H1 (cell line): ENCODE measurements around the gene TAC4. TPM values are rescaled to one million over a fixed set of nuclear protein-coding genes. Genes with fewer than 3 reads are reported as not detected.

Source experiments
- BRCA1 ChIP-seq: IDR thresholded peaks from 2 replicates; pipeline ENCODE4 v1.6.1; 2012; ENCODE audit warnings: low read depth, low read length, improper control_type of control experiment
- CBX5 ChIP-seq: fragments of 300-800, 300-1000 bp; sonication (generic); IDR thresholded peaks from 2 replicates; pipeline ENCODE4 v1.7.1; 2016; ENCODE audit warnings: antibody characterized with exemption, low read length, low read depth
- CHD1 ChIP-seq: IDR thresholded peaks from 2 replicates; pipeline ENCODE4 v1.6.1; 2012; ENCODE audit warnings: low read depth, low read length, improper control_type of control experiment
- CHD2 ChIP-seq: IDR thresholded peaks from 2 replicates; pipeline ENCODE4 v1.6.1; 2012; ENCODE audit warnings: low read length, improper control_type of control experiment
- EZH2 ChIP-seq: fragments of 200-600 bp; sonication (generic); IDR thresholded peaks from 2 replicates; pipeline ENCODE4 v1.7.1; 2012; ENCODE audit warnings: low read depth, mild to moderate bottlenecking, moderate library complexity, low read length, inconsistent platforms; ENCODE audit not compliant: severe bottlenecking
- GTF2F1 ChIP-seq: IDR thresholded peaks from 2 replicates; pipeline ENCODE4 v1.6.1; 2012; ENCODE audit warnings: low read depth, low read length, improper control_type of control experiment, borderline replicate concordance
- HDAC6 ChIP-seq: IDR thresholded peaks from one replicate; pipeline ENCODE4 v1.7.1; 2012; ENCODE audit warnings: low read depth, mild to moderate bottlenecking, inconsistent platforms, low read length, moderate library complexity
- JUND ChIP-seq: IDR thresholded peaks from 2 replicates; pipeline ENCODE4 v1.6.1; 2011; ENCODE audit warnings: mild to moderate bottlenecking, improper control_type of control experiment, low read length
- KDM1A ChIP-seq: fragments of 200-600, 300-600 bp; sonication (generic); IDR thresholded peaks from 2 replicates; pipeline ENCODE4 v1.7.1; 2016; ENCODE audit warnings: mild to moderate bottlenecking, low read length, borderline replicate concordance
- KDM4A ChIP-seq: IDR thresholded peaks from one replicate; pipeline ENCODE4 v1.7.1; 2012; ENCODE audit warnings: low read depth, mild to moderate bottlenecking, moderate library complexity, low read length, inconsistent platforms; ENCODE audit not compliant: severe bottlenecking
- NRF1 ChIP-seq: IDR thresholded peaks from 2 replicates; pipeline ENCODE4 v1.6.1; 2011; ENCODE audit warnings: mild to moderate bottlenecking, low read depth, low read length, improper control_type of control experiment
- PHF8 ChIP-seq: fragments of 200-600 bp; sonication (generic); conservative IDR thresholded peaks from 2 replicates; pipeline ENCODE4 v1.7.1; 2012; ENCODE audit warnings: low read depth, mild to moderate bottlenecking, inconsistent platforms, low read length, moderate library complexity
- POLR2AphosphoS5 ChIP-seq: IDR thresholded peaks from 2 replicates; pipeline ENCODE4 v1.6.1; 2011; ENCODE audit warnings: low read depth, low read length
- POU5F1 ChIP-seq: IDR thresholded peaks from 2 replicates; pipeline ENCODE4 v1.6.1; 2011; ENCODE audit warnings: low read depth, mild to moderate bottlenecking, low read length, moderate library complexity
- SIN3A ChIP-seq, 2 experiments: IDR thresholded peaks in 1 of 2; conservative IDR thresholded peaks in 1 of 2; 2 replicates each; pipeline ENCODE4 v1.6.1; 2011 to 2012; ENCODE audit warnings: low read length in 2 of 2, improper control_type of control experiment in 1 of 2, low read depth in 1 of 2, mild to moderate bottlenecking in 1 of 2
- SUZ12 ChIP-seq: fragments of 200-600 bp; sonication (generic); IDR thresholded peaks from 2 replicates; pipeline ENCODE4 v1.6.1; 2012; ENCODE audit warnings: mild to moderate bottlenecking, inconsistent platforms, low read length, moderate library complexity, mixed read lengths
- polyA plus RNA-seq, 7 experiments: library from polyadenylated mRNA; depleted of rRNA in 3 of 7; stranded (reverse) in 5 of 7; unstranded in 2 of 7; fragments of >200 nt in 5 of 7; fragments of 200-250 nt in 2 of 7; gene quantifications; 1 replicate in 5 of 7; 2 replicates in 1 of 7; 4 replicates in 1 of 7; pipeline versions ENCODE4 v1.2.1 to v1.2.3, GENCODE V29; 2011 to 2013; ENCODE audit warnings: missing spikeins in 2 of 7, mixed read lengths in 2 of 7
- total RNA-seq: library from RNA; stranded (reverse); fragmentation: NEBNext Ultra II Directional; extraction: Animal tissue kit (Norgen Biotek cat#: 25700); gene quantifications from 2 replicates; pipeline ENCODE4 v1.2.1, GENCODE V29; 2021
- TF ChIP-seq, protein P1 (sequence below): IDR thresholded peaks from 2 replicates; pipeline ENCODE4 v1.6.1; 2012; ENCODE audit warnings: inconsistent platforms
- TF ChIP-seq, protein P2 (sequence below): IDR thresholded peaks from 2 replicates; pipeline ENCODE4 v1.6.1; 2012; ENCODE audit warnings: low read length, inconsistent platforms
- TF ChIP-seq, protein P3 (sequence below): IDR thresholded peaks from 2 replicates; pipeline ENCODE4 v1.6.1; 2011; ENCODE audit warnings: low read depth, mild to moderate bottlenecking, low read length; ENCODE audit not compliant: insufficient read depth

The TAC4 gene
- total and polyA plus RNA-seq, 2 of the 8 experiments (the other 6 are each of a cell fraction or from before 2014, with no cell fraction given), result 0.15 TPM; not detected in 1

DNA sequence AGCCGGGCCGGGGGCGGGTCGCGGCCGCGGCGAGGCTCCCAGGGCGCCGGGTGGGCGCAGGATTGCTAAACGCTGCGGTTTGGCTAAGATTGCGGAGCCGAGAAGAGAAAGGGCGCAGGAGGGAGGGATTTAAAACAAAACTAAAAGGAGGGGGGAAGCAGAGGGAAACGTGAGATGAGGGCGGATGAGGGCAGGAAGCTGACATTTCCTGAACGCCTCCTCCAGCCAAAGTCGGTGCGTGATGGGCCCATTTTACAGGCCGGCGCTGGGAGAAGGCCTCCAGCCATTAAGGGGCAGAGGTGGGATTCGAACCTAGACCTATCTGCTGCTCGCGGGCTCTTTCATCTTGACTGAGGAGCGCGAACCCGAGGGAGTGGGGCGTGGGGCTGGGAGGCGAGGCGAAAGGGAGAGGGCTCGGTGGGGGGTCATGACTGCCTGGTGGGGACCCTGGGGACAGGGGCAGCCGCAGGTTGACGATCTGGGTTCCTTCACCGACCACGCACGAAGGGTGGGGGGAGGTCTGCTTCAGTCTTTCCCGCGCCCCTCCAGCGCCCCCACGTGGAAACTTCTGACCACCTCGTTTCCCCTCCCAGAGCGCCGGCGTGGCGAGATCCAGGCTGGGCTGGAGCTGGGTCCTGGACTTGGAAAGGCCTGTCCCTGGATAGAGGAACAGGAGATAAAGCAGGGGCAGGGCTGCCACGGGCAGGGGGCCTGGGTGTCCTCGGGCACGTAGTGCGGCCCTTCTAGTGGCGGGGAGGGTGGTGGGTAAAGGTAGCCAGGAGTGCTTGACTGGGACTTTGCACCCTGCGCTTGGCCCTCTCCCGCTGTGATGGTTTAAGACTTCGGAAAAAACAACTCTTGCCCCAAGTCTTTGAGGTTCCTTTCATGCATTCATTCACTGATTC, 3.8 kb upstream of the TAC4 start (continued):
- TF ChIP-seq, protein P1, sequence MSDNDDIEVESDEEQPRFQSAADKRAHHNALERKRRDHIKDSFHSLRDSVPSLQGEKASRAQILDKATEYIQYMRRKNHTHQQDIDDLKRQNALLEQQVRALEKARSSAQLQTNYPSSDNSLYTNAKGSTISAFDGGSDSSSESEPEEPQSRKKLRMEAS, result peak; percentile 52; the same call in 1 of the 2 replicates
- 0 out of 2 replicates have a peak, but pooled peaks have one; percentile 45 for TF ChIP-seq POLR2AphosphoS5
- no peak for TF ChIP-seq PHF8
- TF ChIP-seq EZH2, result no peak
- TF ChIP-seq CHD2, result no peak
- no peak for TF ChIP-seq CHD1
- TF ChIP-seq CBX5, result no peak
- TF ChIP-seq, protein P2, sequence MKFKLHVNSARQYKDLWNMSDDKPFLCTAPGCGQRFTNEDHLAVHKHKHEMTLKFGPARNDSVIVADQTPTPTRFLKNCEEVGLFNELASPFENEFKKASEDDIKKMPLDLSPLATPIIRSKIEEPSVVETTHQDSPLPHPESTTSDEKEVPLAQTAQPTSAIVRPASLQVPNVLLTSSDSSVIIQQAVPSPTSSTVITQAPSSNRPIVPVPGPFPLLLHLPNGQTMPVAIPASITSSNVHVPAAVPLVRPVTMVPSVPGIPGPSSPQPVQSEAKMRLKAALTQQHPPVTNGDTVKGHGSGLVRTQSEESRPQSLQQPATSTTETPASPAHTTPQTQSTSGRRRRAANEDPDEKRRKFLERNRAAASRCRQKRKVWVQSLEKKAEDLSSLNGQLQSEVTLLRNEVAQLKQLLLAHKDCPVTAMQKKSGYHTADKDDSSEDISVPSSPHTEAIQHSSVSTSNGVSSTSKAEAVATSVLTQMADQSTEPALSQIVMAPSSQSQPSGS, result no peak
- TF ChIP-seq SUZ12, result no peak
- peak; percentile 52 for TF ChIP-seq KDM4A
- TF ChIP-seq HDAC6, result no peak
- peak; percentile 94; the same call in 1 of the 2 replicates for TF ChIP-seq KDM1A
- TF ChIP-seq SIN3A (conservative IDR thresholded peaks at IDR 0.05 in 1 of 2, IDR thresholded peaks at IDR 0.05 in 1 of 2; ENCODE audit: low read depth in 1 of 2, low read length in 2 of 2), result no peak; a peak in 1 of 4 replicates
- no peak for TF ChIP-seq GTF2F1
- no peak for TF ChIP-seq BRCA1
- TF ChIP-seq, protein P3, sequence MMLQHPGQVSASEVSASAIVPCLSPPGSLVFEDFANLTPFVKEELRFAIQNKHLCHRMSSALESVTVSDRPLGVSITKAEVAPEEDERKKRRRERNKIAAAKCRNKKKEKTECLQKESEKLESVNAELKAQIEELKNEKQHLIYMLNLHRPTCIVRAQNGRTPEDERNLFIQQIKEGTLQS, result no peak
- TF ChIP-seq POU5F1, result no peak
- no peak for TF ChIP-seq JUND
- no peak for TF ChIP-seq NRF1
